Measurements from ENCODE around the gene KIF3A.

DNA sequence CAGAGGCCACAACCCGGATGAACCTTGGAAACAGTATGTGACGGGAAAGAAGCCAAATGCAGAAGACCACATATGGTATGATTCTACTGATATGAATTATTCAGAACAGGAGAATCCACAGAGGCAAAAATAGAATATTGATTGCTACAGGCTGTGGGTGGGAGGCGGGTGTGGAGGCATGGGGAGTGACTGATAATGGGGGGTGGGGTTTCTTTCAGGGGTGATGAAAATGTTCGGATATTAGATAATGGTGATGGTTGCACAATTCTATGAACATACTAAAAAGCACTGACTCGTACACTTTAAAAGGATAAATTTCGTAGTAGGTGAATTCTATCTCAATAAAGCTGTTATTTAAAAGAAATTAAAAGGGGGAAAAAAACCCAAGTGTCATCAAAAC, 52.9 kb downstream of the KIF3A start:
- TF ChIP-seq, protein P1, sequence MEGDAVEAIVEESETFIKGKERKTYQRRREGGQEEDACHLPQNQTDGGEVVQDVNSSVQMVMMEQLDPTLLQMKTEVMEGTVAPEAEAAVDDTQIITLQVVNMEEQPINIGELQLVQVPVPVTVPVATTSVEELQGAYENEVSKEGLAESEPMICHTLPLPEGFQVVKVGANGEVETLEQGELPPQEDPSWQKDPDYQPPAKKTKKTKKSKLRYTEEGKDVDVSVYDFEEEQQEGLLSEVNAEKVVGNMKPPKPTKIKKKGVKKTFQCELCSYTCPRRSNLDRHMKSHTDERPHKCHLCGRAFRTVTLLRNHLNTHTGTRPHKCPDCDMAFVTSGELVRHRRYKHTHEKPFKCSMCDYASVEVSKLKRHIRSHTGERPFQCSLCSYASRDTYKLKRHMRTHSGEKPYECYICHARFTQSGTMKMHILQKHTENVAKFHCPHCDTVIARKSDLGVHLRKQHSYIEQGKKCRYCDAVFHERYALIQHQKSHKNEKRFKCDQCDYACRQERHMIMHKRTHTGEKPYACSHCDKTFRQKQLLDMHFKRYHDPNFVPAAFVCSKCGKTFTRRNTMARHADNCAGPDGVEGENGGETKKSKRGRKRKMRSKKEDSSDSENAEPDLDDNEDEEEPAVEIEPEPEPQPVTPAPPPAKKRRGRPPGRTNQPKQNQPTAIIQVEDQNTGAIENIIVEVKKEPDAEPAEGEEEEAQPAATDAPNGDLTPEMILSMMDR (IDR thresholded peaks at IDR 0.05): no peak
- no peak for TF ChIP-seq POLR2A (IDR thresholded peaks at IDR 0.05)

Data from stomach (tissue), 4 donors.